Stimulated activated CD8-positive, alpha-beta memory T cell treated with anti-CD3 and anti-CD28 coated beads, Interleukin-15, amount 100 ng/mL, for 4 hours (primary cell): Measurements from ENCODE around the gene RABEPK.
"Not testable (repeated sequence)": the region's sequence is repeated elsewhere in the genome, so short reads cannot be mapped to it uniquely, and the experiment has no call there.

Experiments used
- DNase-seq, 2 donors: peaks; one replicate each; pipeline ENCODE4 v3.0.0-alpha.2; 2020; ENCODE audit warnings: low read depth in 2 of 2

RABEPK gene

GRCh38 chr9:125195591-125195990 lies 4.8 kb upstream of the RABEPK start:
- DNase-seq: not testable (repeated sequence)

- no peak for DNase-seq
Observed at GRCh38 chr9:125202846-125203618, 2.7 kb downstream of the RABEPK start.

GRCh38 chr9:125204477-125204876 lies 4.1 kb downstream of the RABEPK start:
- DNase-seq: no peak

DNA sequence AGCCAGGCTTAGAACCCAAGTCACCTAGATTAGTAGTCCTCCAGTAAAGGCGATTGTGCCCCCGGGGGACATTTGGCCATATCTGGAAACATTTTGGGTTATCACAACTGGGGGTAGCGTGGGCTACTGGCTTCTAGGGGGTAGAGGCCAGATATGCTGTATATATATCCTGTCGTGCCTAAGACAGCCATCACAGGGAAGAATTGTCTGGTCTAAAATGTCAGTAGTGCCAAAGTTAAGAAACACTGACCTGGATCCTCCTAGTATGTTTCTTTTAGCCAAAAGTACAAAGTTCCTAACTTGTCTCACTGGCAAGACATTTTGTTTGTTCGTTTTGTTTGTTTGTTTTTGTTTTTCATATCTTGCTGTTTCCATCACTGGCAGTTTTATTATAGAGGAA lies 13.8 kb downstream of the RABEPK start:
- DNase-seq: no peak

DNA sequence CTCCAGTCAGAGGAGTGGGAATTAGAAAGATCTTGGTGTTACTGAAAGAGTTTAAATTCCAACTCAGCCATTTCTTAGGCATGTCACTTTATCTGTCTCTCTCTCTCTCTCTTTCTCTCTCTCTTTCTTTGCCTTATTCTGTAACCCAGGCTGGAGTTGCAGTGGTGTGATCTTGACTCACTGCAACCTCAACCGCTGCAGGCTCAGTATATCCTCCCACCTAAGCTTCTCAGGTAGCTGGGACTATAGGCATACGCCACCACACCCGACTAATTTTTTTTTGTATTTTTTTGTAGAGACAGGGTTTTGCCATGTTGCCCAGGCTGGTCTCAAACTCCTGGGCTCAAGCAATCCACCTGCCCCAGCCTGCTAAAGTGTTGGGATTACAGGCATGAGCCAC lies 18.3 kb downstream of the RABEPK start:
- no peak for DNase-seq

- not testable (repeated sequence) for DNase-seq
Observed at GRCh38 chr9:125224858-125225257, 24.5 kb downstream of the RABEPK start.

- no peak for DNase-seq
Observed at GRCh38 chr9:125227761-125228160, 27.4 kb downstream of the RABEPK start.

GRCh38 chr9:125233678-125234077 lies 33.3 kb downstream of the RABEPK start:
- DNase-seq: no peak

DNA sequence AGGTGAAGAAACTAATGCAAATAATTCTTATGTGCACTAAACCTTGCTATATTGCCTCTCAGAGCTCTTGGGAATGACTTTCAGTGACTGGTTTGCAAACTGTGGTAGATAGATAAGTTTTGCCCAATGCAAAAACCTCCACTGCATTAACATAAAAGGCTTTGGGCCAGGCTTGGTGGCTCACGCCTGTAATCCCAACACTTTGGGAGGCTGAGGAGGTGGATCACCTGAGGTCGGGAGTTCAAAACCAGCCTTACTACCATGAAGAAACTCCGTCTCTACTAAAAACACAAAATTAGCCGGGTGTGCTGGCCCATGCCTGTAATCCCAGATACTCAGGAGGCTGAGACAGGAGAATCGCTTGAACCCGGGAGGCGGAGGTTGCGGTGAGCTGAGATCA lies 33.8 kb downstream of the RABEPK start:
- not testable (repeated sequence) for DNase-seq

DNA sequence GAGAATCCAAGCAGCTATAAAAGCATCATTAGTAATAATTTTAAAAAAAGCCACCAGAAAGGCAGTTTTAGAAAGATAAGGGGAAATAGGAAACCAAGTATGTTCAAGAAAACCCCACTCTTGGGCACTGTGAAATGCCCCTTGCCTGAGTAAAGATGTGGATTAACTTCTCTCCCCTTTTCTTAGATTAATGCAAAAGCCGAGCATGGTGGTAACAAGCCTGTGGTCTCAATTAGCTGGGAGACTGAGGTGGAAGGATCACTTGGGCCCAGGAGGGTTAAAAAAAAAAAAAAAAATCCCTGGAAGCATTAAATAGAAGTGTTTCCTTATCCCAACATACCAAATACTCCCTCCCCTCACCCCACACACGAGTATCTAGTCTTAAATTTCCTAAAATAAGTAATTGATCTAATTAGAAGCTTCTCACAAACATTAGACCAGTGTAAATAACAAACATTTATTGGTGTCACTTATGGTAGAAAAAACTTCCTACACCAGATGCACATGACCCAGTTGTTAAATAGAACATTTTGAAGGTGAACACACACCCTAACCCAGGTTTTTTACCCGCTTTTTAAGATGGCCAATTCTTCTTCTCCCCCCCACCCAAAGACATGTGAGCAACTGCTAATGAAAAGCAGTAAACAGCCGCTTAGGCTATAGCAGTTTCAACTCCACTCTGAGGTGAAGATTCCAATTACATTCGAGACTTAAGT lies 35.6 kb downstream of the RABEPK start:
- no peak for DNase-seq

- DNase-seq: not testable (repeated sequence)
Observed at GRCh38 chr9:125236520-125237159, 36.3 kb downstream of the RABEPK start.

- DNase-seq: no peak
Observed at GRCh38 chr9:125238127-125238914, 38.0 kb downstream of the RABEPK start.

GRCh38 chr9:125238915-125239446 lies 38.6 kb downstream of the RABEPK start:
- DNase-seq: no peak

DNA sequence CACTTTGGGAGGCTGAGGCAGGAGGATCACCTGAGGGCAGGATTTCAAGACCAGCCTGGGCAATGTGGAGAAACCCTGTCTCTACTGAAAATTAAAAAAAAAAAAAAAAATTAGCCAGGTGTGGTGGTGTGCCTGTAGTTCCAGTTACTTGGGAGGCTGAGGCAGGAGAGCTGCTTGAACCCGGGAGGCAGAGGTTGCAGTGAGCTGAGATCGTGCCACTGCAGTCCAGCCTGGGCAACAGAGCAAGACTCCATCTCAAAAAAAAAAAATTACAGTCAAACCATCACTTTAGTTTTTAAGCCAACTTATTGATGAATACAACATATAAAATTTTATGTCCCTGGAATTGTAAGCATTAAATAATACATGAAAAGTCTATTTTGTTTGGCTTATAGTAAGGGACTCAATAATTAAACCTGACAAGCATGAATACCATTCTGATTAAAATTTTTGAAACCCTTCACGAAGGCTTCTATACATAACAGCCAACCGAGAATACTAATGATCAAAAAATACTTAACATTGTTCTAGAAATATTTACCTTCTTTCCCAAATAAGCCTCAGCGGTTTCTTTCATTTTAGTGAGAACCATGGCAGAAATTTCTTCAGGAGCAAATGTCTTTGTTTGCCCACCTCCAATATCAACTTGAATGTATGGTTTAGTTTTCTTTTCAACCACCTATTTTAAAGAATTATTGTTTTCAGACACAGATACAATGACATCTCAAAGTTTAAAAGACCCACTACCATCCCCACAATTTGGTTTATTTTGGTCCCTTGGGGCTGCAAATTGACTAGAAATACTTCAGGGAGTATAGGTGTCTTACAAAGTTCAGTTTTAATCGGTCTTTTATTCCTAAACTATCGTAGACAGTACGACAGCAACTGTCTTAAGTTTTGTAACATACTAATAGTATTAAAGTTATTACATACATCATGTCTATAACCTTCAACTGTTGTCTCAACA lies 39.6 kb downstream of the RABEPK start:
- DNase-seq: no peak

GRCh38 chr9:125240649-125240999 lies 40.3 kb downstream of the RABEPK start:
- DNase-seq: peak in 1 of 2 donors; percentile 14

- peak; percentile 98 to 99 for DNase-seq
Observed at GRCh38 chr9:125241000-125241862, 40.9 kb downstream of the RABEPK start, which contains the start of gene HSPA5. Gene HSPA5, minus strand, starts transcription at chr9:125241343. Its CDS starts 217 bp downstream, at chr9:125241126.

DNA sequence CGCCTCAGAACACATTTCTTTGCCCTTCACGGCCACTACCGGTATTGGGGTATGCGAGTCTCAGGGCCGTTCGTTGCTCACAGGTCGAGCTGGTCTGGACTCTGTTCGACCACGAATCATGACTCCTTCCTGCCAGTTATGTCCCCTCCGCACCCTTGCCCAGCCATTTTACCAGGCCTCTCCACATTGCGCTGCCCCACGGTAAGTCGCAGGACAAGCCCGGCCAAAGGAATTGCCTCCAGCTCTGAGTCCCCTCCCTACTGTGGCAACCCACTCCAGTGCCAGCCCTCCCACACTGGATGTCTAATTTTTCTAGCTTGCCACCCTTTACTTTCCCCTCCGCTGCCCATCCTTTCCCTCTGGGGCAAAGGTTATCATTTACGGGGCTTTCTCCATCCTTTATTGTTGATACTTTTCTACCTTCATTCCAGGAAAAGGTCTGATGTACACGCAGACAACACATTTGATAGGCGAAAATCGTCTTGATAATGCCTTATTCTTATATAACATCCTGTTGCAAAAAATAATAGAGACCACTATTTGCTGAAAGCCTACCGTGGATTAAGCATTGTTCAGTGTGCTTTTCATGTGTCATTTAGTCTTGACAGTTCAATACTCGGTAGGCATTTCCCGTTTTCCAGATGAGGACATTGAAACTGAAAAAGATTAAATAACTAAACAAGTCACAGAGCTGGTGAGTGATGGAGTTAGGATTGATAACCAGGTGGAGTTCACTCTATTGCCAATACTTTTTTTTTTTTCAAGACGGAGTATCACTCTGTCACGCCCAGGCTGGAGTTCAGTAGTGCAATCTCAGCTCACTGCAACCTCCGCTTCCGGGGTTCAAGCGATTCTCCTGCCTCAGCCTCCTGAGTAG lies 41.8 kb downstream of the RABEPK start:
- DNase-seq: no peak

DNA sequence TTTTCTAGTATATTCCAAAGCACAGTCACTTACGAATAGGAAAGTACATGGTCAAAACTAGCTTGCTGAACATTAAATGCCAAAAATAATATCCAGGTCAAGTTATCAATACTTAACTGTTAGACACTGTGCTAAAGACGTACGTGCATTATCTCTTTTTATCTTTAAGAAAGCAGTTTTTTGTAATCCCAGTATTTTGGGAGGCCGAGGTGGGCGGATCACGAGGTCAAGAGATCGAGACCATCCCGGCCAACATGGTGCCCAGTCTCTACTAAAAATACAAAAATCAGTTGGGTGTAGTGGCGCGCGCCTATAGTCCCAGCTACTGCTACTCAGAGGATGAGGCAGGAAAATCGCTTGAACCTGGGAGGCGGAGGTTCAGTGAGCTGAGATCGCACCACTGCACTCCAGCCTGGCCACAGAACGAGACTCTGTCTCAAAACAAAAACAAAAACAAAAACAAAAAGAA lies 43.5 kb downstream of the RABEPK start:
- DNase-seq: no peak
